HG02759 (cell line): ENCODE results near the gene CTPS1.

Source experiments
- ATAC-seq: cut with Tn5 transposase; IDR thresholded peaks from one replicate; pipeline ENCODE4 v1.9.1; 2021; ENCODE audit warnings: mild to moderate bottlenecking, moderate library complexity; ENCODE audit not compliant: unreplicated experiment

CTPS1 gene

DNA sequence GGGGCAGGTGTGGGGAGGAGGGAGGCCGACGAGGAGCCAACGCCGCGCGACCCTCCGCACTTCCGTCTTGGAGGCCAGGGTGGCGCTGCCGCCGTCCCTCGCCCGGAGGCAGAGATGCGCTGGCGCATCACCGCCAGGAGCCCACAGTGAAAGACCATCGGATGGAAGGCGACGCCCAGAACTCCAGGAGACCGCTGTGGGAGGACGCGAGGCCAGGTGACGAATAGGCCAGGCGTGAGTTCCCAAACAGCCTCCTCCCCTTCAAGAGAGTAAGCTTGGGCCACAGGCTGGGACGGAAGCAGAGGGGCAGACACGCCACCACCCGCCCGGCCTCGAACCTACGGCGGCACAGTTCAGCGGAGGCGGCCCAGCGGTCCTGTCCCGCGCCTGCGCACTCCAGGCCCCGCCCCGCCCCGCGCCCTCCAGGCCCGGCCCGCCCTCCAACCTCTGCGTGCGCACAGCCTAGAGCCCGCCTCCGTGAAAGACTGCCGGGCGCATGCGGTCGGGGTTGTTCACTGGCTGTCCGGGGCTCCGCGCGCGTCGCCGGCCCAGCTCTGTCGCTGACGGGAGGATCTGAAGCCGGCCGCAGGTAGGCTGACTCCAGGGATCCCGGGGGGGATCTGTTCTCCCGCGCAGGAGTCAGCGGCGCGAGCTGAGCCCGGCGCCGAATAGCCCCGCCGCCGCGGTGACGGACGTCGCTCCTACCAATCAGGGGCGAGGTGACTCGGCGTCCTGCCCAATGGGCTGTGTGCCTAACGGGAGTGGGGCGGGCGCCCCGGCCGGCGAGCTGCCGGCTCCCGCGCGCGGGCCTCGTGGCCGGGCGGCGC, at the start of gene CTPS1:
Gene CTPS1, plus strand, starts transcription at position 456 of the 827 bp plus-strand sequence. CDS start 3,595 bp downstream, outside the sequence.
- peak; percentile 91 for ATAC-seq

- ATAC-seq, result no peak
Measured at GRCh38 chr1:40930174-40930964, 49.1 kb upstream of the CTPS1 start.

- ATAC-seq, result no peak
Measured at GRCh38 chr1:40931601-40932000, 47.9 kb upstream of the CTPS1 start.

- no peak for ATAC-seq
Measured at GRCh38 chr1:40932006-40932405, 47.5 kb upstream of the CTPS1 start.

- ATAC-seq, result no peak
Measured at GRCh38 chr1:40936931-40937339, 42.6 kb upstream of the CTPS1 start.

- ATAC-seq, result no peak
Measured at GRCh38 chr1:40938393-40938792, 41.1 kb upstream of the CTPS1 start.

DNA sequence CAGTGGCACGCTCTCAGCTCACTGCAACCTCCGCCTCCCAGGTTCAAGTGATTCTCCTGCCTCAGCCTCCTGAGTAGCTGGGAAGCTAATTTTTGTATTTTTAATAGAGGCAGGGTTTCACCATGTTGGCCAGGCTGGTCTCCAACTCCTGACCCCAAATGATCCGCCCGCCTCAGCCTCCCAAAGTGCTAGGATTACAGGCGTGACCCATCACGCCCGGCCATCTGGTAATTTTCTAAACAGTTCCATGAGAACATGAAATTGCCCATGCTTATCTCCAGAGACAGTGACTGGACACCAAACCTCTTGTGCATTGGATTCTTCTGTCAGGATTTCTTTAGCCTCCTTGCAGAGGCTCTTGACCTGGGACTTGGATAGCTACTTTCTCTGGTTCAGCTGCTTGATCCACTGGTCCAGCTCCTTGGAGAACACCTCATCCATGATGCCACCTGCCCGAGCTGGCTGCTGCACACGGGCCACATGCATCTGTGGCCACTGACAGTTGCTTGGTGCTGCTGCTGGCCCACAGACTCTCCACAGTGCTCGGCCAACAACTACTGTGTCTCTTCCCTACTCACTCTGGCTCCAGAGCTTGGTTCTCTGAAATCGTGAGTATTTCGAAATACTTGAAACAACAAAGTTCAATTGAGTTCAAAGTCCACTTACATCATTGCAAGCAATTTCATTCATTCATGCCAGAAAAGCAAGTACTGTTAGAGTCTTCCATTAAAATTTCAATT, 40.0 kb upstream of the CTPS1 start:
- no peak for ATAC-seq

DNA sequence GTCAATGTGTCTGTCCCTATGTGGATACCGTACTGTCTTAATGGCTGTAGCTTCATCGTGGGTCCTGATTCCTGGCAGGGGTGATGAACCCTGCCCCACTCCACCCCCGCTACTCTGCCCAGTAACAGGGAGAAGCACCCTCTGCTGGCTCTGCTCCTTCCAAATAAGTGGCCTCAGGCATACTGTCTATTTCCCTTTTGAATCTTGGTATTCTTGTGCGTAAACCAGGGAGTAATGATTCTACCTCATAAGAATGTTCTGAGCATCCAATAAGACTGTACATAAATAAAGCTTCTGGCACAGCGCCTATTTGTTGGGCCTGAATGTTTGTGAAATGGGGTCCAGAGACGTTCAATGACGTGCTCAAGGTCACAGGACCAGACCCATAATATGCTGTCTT, 35.2 kb upstream of the CTPS1 start:
- ATAC-seq, result no peak

DNA sequence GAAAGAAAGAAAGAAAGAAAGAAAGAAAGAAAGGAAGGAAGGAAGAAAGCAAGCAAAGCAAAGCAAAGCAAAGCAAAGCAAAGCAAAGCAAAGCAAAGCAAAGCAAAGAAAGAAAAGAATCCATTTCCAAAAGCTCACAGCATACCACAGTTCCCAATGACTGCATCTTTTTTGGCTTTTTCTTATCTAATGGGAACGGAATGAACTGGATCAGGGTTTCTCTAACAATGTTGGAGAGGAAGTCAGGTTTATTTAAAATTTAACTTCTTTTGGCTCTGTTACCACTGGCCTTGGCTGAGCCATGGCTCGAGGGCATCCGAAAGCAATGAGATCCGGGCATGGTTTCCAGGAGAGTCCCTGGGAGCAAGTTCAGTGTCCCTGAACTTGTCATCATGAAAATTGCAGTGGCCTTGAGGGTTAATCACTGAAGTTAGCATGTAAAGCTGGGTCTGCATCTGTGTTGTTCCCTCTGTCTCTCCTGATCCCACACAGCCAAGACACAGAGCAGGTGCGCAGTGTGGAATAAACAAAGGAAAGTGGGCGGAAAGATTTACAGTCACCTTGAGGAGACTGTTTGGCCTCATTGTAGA, 34.6 kb upstream of the CTPS1 start:
- no peak for ATAC-seq

GRCh38 chr1:40945491-40945973, 34.0 kb upstream of the CTPS1 start:
- no peak for ATAC-seq

- ATAC-seq, result no peak
Measured at GRCh38 chr1:40948741-40949443, 30.6 kb upstream of the CTPS1 start.

DNA sequence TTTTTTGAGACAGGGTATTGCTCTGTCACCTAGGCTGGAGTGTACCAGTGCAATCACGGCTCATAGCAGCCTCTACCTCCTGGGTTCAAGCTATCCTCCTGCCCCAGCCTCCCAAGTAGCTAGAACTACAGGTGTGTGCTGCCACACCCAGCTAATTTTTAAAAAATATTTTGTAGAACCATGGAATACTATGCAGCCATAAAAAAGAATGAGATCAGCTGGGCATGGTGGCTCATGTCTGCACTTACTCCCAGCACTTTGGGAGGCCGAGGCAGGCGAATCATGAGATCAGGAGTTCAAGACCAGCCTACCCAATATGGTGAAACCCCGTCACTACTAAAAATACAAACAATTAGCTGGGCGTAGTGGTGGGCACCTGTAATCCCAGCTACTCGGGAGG, 29.9 kb upstream of the CTPS1 start:
- ATAC-seq, result no peak

GRCh38 chr1:40951943-40952743, 27.4 kb upstream of the CTPS1 start:
- no peak for ATAC-seq

DNA sequence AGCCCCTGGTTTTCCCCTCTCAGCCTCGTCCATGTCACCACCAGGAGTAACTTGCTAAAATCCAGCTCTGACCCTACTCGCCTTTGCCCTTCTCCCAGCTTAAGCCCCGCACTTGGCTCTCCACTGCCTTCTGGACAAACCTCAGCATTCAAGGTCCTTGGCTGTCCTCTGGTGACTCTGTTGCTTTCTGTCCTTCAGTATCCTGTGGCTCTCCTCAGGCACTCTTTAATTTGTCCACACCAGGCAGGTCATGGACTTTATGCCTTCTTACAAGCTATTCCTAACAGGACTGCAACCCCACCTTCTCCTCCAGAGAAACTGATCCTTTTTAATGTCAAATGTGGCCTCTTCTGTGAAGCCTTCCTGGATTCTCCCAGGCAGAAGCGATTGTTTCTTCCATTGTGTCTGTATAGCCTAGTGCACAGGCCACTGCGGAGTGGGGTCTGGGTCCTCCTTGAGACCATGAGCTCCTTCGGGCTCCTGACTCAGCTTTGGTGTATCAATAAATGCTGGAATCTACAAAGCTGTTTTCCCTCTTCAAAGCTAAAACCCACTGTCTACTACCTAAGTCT, 26.7 kb upstream of the CTPS1 start:
- ATAC-seq, result no peak

DNA sequence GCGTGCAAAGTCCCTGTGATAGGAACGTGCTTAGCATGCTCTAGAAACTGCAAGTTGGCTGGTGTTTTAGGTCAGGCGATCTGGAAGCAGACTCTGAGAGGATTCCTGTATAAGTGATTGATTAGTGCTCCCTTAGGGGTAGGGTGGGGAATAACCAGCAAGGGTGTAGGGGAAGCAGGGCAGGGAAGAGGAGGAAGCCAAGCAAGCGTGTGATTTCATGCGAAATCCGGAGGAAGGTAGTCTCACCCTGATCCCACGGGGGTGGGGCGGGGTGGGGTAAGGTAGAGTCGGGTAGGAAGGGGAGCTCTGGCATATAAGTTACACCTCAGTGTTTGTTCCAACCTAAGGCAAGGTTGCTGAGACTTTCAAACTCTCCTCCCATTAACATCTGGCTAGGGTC, 24.9 kb upstream of the CTPS1 start:
- ATAC-seq, result no peak

DNA sequence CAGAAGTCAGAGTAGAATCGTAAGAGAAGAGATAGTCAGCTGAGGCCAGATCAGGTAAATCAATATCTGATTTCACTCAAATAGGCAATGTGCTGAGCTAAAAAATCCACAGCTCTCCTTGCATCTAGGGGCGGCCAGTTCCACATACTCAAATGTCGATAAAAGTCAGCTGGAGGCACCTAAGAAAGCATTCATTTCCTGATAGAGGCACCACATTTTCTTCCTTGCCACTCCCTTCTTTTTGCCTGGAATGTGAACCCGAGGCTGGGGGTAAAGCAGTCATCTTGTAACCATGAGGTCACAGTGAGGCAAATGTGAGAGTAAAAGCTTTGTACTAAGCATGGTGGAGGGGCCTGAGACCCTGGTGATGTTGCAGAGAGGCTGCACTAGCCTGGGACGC, 24.2 kb upstream of the CTPS1 start:
- ATAC-seq, result no peak

DNA sequence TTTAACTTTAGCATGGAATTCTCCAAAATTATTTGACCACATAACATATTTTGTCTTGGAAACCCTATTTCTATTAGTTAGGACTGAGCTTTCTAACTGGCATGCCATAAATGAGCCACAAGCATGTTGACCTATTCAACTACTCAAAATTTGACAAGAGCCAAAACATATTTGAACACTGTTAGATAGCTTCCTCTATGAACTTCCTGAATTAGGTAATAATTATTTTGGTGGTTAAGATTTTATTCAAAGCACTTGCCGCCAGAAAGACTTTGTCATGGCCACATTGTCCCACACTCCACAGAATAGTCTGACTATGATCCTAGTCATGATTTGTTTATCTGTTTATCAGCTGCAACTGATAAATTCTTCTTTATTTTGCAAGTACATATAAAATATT, 23.1 kb upstream of the CTPS1 start:
- no peak for ATAC-seq

- ATAC-seq, result no peak
Measured at GRCh38 chr1:40958210-40958609, 21.3 kb upstream of the CTPS1 start.

DNA sequence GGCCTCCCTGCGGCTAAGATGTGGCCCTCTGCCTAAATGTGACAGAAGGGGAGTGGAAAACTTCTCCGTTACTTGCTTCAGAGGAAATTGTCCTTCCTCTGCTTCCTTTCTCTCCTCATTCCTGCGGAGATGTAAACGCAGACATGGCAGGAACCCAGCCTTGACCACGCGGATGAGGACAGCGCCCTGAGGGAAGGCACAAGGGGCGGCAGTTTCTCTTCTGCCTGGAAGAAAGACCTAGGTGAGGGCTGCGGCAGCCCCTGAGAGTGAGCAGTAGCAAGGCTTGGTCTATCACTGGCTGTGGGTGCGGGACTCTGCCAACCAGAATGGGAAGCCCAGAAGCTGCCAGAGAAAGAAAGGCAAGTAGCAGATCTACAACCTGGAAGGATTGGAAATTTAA, 14.0 kb upstream of the CTPS1 start:
- no peak for ATAC-seq
